ENCODE data around the gene AFF3.

DNA sequence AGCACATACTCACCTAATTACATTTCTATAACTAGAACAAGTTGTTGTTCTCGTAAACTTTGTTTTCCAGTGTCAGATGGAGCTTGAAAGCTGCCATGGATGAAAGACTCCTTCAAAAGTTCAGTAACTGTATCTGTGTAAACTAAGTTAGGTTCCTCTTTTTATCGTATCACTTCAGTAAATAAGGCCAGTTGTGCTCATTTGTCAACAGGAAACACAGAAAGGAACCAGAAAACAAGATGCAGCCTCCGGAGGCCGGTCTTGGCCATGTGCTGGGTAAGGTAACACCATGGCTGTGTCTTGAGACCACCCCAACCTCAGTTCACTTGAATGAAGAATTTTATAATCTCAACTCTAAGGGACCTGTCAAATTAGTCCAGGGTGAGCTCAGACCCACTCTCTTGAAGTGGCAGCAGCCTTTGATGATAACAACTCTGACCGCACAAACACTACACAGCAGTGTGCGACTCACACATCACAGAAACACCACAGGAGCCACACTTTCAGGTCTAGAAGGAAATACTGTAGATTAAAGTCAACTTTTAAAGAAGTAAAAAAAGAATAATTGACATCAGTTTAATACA is 213.8 kb downstream of the AFF3 start:
- TF ChIP-seq EP300 (IDR thresholded peaks at IDR 0.05) (no peak), POLR2AphosphoS5 (IDR thresholded peaks at IDR 0.05) (no peak), POLR2A (IDR thresholded peaks at IDR 0.05) (no peak)
- TF ChIP-seq, protein P1, sequence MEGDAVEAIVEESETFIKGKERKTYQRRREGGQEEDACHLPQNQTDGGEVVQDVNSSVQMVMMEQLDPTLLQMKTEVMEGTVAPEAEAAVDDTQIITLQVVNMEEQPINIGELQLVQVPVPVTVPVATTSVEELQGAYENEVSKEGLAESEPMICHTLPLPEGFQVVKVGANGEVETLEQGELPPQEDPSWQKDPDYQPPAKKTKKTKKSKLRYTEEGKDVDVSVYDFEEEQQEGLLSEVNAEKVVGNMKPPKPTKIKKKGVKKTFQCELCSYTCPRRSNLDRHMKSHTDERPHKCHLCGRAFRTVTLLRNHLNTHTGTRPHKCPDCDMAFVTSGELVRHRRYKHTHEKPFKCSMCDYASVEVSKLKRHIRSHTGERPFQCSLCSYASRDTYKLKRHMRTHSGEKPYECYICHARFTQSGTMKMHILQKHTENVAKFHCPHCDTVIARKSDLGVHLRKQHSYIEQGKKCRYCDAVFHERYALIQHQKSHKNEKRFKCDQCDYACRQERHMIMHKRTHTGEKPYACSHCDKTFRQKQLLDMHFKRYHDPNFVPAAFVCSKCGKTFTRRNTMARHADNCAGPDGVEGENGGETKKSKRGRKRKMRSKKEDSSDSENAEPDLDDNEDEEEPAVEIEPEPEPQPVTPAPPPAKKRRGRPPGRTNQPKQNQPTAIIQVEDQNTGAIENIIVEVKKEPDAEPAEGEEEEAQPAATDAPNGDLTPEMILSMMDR (IDR thresholded peaks at IDR 0.05): no peak

Measured in stomach (tissue), 4 donors.